ENCODE results near the gene MORC3.
"Not testable (repeated sequence)": the region's sequence is repeated elsewhere in the genome, so short reads cannot be mapped to it uniquely, and the experiment has no call there.

MORC3 gene, protein sequence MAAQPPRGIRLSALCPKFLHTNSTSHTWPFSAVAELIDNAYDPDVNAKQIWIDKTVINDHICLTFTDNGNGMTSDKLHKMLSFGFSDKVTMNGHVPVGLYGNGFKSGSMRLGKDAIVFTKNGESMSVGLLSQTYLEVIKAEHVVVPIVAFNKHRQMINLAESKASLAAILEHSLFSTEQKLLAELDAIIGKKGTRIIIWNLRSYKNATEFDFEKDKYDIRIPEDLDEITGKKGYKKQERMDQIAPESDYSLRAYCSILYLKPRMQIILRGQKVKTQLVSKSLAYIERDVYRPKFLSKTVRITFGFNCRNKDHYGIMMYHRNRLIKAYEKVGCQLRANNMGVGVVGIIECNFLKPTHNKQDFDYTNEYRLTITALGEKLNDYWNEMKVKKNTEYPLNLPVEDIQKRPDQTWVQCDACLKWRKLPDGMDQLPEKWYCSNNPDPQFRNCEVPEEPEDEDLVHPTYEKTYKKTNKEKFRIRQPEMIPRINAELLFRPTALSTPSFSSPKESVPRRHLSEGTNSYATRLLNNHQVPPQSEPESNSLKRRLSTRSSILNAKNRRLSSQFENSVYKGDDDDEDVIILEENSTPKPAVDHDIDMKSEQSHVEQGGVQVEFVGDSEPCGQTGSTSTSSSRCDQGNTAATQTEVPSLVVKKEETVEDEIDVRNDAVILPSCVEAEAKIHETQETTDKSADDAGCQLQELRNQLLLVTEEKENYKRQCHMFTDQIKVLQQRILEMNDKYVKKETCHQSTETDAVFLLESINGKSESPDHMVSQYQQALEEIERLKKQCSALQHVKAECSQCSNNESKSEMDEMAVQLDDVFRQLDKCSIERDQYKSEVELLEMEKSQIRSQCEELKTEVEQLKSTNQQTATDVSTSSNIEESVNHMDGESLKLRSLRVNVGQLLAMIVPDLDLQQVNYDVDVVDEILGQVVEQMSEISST

GRCh38 chr21:36319767-36320420 lies at the start of gene MORC3:
TSS of gene MORC3 (plus strand) at chr21:36320197. CDS start at chr21:36320265, 68 bp downstream.
- peak; percentile 99 for DNase-seq

GRCh38 chr21:36270786-36271695 lies 49.0 kb upstream of the MORC3 start:
- not testable (repeated sequence) for DNase-seq

DNA sequence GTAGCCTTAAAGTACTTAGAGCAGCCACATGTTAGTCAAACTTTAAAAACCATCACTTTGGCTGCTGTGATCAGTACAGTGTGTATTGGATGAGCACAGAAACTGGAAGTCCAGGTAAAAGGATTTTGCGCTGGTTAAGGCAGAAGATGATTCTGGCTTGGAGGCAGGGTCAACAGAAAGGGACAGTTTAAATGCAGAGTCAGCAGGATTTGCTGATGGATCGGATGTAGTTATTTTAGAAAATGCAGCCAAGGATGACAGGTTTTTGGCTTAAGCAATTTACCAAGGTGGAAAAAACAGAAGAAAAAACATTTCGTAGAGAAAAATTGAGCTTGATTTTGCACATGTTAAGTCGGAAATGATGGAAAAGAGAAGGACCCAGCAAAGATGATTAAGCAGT lies 45.9 kb upstream of the MORC3 start:
- DNase-seq, result no peak

DNA sequence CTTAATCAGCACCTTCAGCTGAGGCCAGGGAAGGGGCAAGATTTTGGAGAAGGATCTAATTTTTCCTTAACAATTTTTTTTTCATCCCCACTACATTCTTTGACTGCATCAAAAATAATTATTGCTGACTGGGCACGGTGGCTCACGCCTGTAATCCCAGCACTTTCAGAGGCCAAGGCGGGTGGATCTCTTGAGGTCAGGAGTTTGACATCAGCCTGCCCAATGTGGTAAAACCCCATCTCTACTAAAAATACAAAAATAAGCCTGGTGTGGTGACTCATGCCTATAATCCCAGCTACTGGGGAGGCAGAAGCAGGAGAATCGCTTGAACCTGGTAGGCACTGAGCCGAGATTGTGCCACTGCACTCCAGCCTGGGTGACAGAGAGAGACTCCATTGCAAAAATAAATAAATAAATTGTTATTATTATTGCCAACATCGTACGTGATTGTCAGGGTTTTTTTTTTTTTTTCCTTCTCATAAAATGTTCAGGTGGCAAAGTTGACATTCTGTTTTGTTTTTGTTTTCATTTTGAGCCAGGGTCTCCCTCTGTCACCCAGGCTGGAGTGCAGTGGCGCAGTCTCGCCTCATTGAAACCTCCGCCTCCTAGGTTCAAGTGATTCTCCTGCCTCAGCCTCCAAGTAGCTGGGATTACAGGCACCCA lies 37.3 kb upstream of the MORC3 start:
- no peak for DNase-seq

DNA sequence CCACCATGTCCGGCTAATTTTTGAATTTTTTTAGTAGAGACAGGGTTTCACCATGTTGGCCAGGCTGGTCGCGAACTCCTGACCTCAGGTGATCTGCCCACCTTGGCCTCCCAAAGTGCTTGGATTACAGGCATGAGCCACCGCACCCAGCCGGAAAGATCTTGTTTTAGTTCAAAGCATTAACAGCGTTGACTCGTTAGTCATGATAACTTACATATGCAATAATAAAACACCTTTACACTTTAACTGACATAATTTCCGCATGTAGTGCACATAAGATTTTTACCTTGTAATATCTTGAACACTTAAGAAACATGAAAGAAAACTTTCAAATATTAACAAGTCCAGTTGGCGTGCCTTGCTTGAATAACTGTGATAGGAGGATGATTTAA lies 36.8 kb upstream of the MORC3 start:
- not testable (repeated sequence) for DNase-seq

GRCh38 chr21:36288651-36289243 lies 31.2 kb upstream of the MORC3 start:
- DNase-seq, result peak in 1 of 2 donors; percentile 59

- no peak for DNase-seq
Measured at GRCh38 chr21:36291509-36291908, 28.5 kb upstream of the MORC3 start.

- no peak for DNase-seq
Measured at GRCh38 chr21:36297406-36297937, 22.5 kb upstream of the MORC3 start.

- peak; percentile 87 to 90 for DNase-seq
Measured at GRCh38 chr21:36297938-36298572, 21.9 kb upstream of the MORC3 start.

GRCh38 chr21:36306872-36307534 lies 13.0 kb upstream of the MORC3 start:
- no peak for DNase-seq

DNA sequence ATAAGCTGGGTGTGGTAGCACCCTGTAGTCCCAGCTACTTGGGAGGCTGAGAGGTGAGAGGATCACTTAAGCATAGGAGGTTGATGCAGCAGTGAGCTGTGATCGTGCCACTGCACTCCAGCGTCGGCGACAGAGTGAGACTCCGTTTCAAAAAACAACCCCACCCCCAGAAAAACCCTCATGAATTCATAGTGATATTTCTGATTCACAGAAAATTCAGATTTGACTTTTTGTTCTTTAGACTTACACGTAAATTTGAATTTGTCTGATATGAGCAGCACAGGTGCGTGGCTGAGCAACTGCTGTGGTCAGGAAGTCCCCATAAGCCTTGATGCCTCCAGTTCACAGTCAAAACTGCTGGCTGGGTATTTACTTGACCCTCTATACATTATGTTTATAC lies 10.0 kb upstream of the MORC3 start:
- DNase-seq, result peak; percentile 35 to 51

DNA sequence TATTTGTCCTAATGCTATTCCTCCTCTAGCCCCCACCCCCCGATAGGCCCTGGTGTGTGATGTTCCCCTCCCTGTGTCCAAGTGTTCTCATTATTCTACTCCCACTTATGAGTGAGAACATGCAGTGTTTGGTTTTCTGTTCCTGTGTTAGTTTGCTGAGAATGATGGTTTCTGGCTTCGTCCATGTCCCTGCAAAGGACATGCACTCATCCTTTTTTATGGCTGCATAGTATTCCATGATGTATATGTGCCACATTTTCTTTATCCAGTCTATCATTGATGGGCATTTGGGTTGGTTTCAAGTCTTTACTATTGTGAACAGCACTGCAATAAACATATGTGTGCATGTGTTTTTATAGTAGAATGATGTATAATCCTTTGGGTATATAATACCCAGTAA lies 6.6 kb upstream of the MORC3 start:
- not testable (repeated sequence) for DNase-seq

DNA sequence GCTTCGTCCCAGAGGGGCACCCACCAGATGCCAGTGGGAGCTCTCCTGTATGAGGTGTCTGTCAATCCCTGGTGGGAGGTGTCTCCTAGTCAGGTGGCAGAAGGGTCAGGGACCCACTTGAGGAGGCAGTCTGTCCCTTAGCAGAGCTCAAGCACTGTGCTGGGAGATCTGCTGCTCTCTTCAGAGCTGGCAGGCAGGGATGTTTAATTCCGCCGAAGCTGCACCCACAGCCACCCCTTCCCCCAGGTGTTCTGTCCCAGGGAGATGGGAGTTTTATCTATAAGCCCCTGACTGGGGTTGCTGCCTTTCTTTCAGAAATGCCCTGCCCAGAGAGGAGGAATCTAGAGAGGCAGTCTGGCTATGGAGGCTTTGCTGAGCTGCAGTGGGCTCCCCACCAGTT lies 4.0 kb upstream of the MORC3 start:
- DNase-seq, result not testable (repeated sequence)

DNA sequence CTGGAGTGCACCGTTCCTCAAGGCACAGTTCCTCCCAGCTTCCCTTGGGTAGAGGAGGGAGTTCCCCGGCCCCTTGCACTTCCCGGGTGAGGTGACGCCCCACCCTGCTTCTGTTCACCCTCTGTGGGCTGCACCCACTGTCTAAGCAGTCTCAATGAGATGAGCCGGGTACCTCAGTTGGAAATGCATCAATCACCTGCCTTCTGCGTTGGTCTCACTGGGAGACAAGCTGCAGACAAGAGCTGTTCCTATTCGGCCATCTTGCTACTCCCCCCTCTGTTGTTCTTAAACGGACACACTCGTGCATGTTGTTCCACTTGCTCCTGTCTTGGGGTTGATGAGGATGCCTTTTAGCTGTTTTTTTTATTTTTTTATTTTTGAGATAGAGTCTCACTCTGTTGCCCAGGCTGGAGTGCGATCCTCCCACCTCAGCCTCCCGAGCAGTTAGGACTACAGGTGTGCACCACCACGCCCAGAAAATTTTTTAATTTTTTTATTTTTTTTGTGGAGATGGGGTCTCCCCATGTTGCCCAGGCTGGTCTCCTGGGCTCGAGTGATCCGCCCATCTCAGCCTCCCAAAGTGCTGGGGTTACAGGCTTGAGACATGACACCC lies 3.0 kb upstream of the MORC3 start:
- no peak for DNase-seq

- DNase-seq, result not testable (repeated sequence)
Measured at GRCh38 chr21:36319406-36319766, 611 bp upstream of the MORC3 start.

DNA sequence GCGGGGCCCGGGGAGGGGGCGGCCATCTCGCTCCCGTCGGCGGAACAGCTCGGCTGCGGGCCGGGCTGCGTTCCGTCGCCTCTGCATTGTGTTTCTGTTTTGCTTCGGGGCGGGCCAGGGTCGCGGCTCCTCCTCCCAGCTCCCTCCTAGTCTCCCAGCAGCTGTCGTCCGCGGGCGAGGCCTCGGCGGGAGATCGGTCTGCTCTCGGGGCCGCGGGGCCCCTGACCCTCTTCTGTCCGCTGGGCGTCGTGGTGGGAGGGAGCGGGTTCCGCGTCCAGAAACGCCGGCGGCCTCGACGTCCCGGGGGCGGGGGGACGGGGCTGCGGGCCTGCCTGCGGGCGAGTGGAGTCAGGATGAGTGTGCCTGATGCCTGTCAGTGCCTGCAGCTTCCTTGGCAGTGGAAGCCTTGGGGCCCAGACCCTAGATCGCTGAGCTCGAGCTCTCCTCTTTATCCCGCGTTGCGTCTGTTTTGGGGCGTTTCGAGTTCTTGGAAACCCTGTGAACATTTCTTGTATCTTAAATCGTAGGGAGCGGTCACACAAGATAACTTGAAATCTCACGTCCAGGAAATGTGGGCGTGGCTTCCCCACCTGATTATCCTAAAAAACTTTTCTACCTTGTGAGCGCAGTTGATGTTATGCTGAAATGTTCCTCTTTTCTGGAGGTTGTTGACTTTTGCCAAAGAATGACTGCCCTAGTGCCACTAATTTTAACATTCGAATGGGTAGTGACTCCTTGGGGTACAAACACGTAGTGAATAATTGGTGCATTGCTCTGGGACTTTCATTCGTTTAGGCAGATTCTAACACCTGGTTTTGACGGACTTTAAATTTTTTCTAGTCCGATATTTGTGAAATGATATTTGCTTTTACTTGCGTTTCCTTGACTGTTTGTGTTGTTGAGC lies 676 bp downstream of the MORC3 start:
- peak in 1 of 2 donors; percentile 54 for DNase-seq

DNA sequence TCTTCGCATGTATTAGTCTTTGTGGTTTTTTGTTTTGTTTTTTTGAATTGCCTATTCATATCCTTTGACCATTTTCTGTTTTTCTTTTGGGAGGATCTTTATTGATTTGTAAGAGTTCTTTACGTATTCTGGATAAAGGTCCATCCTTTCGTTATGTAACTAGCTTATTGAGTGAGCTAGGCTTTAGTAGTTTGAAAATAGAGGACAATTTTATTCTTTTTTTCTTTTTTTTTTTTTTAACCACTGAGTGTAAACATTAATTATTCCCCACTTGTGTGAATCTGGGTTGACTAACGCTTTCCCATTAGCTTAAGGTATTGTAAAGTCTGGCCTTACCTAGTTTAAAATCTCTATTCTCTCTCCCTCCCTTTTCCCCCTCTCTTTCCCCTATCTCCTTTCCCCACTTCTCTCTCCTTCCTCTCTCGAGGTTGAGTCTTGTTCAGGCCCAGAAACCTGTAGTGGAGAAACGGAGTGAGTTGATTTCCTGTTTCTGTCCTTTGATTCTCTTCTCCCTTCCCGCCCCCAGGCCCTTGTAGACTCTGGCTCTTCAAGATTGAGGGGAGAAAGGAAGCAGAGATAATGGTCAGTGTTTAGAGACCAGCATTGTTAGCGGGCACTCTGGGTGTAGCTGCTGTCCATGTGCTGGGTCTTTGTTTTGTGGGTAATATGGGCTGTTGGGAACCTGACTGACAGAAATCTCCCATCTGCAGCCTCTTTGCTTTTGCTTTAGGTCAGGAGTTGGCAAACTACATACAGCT lies 1.5 kb downstream of the MORC3 start:
- peak in 1 of 2 donors; percentile 19 for DNase-seq

- no peak for DNase-seq
Measured at GRCh38 chr21:36322083-36322424, 2.1 kb downstream of the MORC3 start.
